GM12864 (cell line): ENCODE results near the gene SYNE3.

Experiments
- DNase-seq: peaks from one replicate; pipeline ENCODE4 v3.0.0-alpha.2; 2011; ENCODE audit warnings: low read depth
- H3K4me3 ChIP-seq: 2 replicates; pipeline ENCODE4 v1.5.1; 2011; ENCODE audit warnings: mild to moderate bottlenecking, low read depth, low read length, control low read depth
- TF ChIP-seq, protein P1 (sequence below): IDR thresholded peaks from 2 replicates; pipeline ENCODE4 v1.5.1; 2011; ENCODE audit warnings: low read depth, mild to moderate bottlenecking, moderate library complexity, low read length, control low read depth, inconsistent platforms; ENCODE audit errors: missing control alignments

SYNE3 gene

DNA sequence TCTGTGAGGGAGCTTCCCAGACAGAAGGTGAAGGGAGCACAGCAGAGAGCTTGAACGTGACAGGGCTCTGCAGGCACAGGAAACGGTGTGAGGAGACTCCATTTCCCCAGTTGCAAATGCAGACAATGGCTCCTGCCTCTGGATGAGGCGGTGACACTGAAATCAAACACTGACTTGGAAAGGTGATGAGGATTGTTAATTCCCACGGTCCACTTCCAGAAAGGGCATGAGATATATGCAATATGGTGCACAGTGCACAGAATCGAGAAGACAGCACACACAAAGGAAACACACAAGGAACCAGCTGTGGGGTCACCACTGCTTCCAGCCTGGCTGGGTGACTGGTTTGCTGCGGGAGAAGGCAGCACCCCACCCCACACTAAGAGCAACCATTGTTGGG is 42.0 kb downstream of the SYNE3 start:
- TF ChIP-seq, protein P1, sequence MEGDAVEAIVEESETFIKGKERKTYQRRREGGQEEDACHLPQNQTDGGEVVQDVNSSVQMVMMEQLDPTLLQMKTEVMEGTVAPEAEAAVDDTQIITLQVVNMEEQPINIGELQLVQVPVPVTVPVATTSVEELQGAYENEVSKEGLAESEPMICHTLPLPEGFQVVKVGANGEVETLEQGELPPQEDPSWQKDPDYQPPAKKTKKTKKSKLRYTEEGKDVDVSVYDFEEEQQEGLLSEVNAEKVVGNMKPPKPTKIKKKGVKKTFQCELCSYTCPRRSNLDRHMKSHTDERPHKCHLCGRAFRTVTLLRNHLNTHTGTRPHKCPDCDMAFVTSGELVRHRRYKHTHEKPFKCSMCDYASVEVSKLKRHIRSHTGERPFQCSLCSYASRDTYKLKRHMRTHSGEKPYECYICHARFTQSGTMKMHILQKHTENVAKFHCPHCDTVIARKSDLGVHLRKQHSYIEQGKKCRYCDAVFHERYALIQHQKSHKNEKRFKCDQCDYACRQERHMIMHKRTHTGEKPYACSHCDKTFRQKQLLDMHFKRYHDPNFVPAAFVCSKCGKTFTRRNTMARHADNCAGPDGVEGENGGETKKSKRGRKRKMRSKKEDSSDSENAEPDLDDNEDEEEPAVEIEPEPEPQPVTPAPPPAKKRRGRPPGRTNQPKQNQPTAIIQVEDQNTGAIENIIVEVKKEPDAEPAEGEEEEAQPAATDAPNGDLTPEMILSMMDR = no peak
- H3K4me3 ChIP-seq = no peak overlapping the region
- DNase-seq = no peak

DNA sequence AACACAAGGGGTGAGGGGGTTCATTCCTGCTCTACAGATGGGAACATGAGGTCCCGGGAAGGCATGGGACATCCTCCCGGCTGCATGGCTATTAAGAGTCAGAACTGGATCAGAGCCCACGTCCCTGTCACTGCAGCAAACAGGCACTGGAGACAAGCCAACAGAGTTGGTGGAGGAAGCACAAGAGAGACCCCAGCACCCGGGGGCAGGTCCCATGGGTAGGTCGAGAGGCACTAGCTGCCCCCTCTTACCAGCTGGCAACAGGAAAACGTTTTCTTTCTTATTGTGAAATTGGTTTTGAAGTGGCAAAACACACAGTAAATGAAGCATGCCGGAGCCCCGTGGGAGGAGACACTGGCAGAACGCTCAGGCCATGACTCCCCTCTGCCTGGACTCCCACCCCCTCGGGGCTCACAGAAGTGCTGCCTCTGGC is 43.6 kb downstream of the SYNE3 start:
- H3K4me3 ChIP-seq = no peak overlapping the region
- TF ChIP-seq, protein P1 = no peak
- DNase-seq = no peak

DNA sequence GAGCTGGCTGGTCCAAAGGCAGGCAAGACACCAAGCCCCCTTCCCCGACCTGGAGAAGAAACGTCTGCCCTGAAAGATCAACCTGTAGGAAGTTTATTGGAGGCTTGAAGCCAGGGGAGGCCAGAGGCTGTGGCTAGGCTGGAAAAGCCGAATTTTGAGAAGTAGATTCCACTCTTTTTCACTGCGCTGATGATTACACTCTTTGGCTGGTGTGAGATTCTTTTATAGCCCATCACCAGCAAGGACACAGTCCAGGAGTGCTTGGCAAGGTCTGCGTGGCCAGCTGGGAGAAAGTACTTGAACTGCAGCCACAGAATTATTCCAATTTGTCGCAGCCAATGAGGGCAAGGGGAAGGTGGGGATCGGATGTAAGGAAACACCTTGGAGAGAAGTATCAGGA is 45.0 kb downstream of the SYNE3 start:
- no peak overlapping the region for H3K4me3 ChIP-seq
- DNase-seq = no peak
- TF ChIP-seq, protein P1 = no peak

DNA sequence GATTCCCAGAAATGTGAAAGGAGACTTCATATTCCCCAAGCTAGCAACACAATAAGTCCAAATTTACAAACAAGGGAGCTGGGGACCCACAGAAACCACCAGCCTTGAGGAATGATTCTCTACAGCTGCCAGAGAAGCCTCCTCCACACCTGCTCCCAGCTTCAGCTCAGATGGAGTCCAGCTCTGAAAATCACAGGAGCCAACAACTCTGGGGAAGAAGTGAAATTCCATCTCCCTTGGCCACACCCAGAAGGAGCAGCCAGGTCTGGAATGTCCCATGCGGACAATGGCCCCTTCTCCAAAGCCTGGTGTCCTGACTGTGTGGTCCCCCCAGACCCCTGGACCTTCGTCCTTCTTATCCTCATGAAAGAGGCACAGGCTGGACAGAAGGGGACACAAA is 45.4 kb downstream of the SYNE3 start:
- no peak for DNase-seq
- TF ChIP-seq, protein P1 = no peak
- H3K4me3 ChIP-seq = no peak overlapping the region

DNA sequence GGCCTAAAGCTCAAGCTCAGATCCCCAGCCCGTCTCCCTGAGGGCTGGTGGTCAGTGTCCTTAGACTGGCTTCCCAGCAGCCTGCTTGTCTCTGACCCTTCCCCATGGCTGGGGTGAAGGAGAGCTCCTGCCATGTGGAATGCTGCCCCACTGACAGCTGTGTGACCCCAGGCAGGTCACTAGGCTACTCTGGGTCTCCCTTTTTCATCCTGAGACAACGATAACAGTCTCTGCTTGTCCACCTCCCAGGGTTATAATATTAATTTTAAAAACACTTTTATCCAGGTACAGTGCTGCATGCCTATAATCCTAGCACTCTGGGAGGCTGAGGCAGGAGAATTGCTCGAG is 47.3 kb downstream of the SYNE3 start:
- H3K4me3 ChIP-seq = no peak overlapping the region
- DNase-seq = no peak

DNA sequence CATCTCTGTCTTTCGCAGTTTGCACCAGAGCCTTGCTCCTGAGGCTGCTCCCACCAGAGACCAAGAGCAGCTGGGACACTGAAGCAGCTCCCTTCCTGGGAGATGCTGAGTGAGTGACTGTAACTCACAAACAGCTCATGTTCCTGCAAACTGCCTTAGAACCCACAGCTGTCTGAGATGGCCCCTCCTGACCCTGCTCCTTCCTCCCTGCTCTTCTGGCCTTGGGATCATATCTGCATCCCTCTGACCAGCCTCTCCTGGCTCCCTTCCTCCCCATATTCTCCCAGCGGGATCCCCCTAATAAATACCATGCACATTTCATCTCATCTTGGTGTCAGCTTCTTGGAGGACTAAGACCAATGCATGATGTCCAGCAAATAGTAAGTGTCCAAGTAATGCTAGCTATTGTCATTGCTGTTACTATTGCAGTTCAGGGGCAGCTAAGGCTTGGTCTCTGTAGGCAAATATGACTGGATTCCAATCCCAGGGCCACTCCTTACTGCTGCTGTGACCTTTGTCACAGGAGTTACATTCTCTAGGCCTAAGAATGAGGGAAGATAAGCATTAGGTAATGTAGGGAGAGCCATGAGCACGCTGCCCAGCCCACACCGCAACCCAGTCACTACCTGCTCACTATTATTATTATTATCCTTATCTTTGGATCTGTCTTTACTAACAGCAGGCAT is 47.9 kb downstream of the SYNE3 start:
- TF ChIP-seq, protein P1 = no peak
- DNase-seq = no peak
- no peak overlapping the region for H3K4me3 ChIP-seq

More for the DNA sequence above, 47.3 kb downstream of the SYNE3 start:
- TF ChIP-seq, protein P1 = no peak

DNA sequence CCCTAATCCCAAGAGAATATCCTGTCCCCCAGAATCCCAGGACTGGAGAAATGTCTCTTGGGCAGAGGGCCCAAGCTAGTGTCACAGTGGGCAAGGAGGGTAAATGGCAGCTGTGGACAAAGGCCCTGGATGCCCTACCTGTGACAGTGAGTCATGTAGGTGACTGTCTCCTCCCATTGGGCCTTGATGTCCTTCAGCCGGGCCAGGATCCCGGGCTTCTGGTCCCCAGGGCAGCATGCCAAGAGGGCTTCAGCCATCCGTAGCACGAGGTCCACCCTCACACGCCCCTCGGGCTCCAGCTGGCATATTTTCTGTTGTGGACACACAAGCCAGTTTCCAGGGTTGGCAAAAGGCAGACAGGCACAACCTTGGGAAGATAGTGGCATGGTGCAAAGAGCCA is 48.8 kb downstream of the SYNE3 start:
- H3K4me3 ChIP-seq = no peak overlapping the region
- TF ChIP-seq, protein P1 = no peak
- DNase-seq = no peak
